Thyroid gland (tissue), 4 donors: ENCODE measurements around the gene CCDC187.

Experiments
- POLR2A ChIP-seq, 2 donors: fragments of 450-650 bp; IDR thresholded peaks; one replicate each; pipeline ENCODE4 v1.6.1; 2017; ENCODE audit warnings: antibody characterized with exemption in 2 of 2, mild to moderate bottlenecking in 2 of 2, moderate library complexity in 1 of 2
- TF ChIP-seq, protein P1 (sequence below), 6 experiments: fragments of 200-600 bp in 3 of 6; fragments of 450-650 bp in 3 of 6; sonication (generic) in 3 of 6; IDR thresholded peaks; one replicate each; pipeline ENCODE4 v1.5.1; 2016 to 2019; ENCODE audit warnings: antibody characterized with exemption in 6 of 6, mild to moderate bottlenecking in 2 of 6, inconsistent platforms in 1 of 6, moderate library complexity in 1 of 6

DNA sequence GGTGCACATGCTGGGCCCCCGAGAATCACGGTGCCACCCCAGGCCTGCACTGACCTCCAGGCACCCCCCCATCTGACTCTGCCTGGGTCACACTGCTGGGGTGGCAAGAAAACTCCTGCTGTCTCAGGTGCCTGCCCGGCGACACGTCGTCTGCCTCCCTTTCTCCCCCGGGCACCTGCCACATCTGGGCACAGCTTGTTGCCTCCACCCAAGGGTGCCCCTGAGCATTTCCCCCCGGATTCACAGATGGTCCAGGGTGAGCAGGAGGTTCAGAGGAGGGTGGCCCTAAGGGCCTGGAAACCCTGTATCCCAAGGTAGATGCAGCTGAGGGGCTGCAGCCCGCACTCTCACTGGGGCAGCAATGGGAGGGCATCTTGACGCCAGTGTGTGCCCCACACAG, 43.4 kb downstream of the CCDC187 start:
- TF ChIP-seq, protein P1, sequence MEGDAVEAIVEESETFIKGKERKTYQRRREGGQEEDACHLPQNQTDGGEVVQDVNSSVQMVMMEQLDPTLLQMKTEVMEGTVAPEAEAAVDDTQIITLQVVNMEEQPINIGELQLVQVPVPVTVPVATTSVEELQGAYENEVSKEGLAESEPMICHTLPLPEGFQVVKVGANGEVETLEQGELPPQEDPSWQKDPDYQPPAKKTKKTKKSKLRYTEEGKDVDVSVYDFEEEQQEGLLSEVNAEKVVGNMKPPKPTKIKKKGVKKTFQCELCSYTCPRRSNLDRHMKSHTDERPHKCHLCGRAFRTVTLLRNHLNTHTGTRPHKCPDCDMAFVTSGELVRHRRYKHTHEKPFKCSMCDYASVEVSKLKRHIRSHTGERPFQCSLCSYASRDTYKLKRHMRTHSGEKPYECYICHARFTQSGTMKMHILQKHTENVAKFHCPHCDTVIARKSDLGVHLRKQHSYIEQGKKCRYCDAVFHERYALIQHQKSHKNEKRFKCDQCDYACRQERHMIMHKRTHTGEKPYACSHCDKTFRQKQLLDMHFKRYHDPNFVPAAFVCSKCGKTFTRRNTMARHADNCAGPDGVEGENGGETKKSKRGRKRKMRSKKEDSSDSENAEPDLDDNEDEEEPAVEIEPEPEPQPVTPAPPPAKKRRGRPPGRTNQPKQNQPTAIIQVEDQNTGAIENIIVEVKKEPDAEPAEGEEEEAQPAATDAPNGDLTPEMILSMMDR (IDR thresholded peaks at IDR 0.05) = no peak
- no peak for TF ChIP-seq POLR2A (IDR thresholded peaks at IDR 0.05)
